SIG-M5 treated with dmso at 0.1 percent for 504 hours (cell line): Measurements from ENCODE around the gene CHAT.

ENCODE experiments used
- DNase-seq: peaks from one replicate; lab custom pipeline; 2025; ENCODE audit not compliant: unreplicated experiment; lab: John Stamatoyannopoulos, UW

CHAT gene

GRCh38 chr10:49613882-49614241 lies at the start of gene CHAT:
Gene CHAT, plus strand, starts transcription at chr10:49614037. Its CDS starts 153 bp downstream, at chr10:49614190.
- no peak for DNase-seq

GRCh38 chr10:49564461-49565009 lies 49.3 kb upstream of the CHAT start:
- DNase-seq, result no peak

- DNase-seq, result no peak
These were observed 46.0 kb upstream of the CHAT start for GRCh38 chr10:49567810-49568209.

- DNase-seq, result no peak
These were observed 45.6 kb upstream of the CHAT start for GRCh38 chr10:49568235-49568634.

- DNase-seq, result peak; percentile 8
These were observed 44.7 kb upstream of the CHAT start for GRCh38 chr10:49569031-49569631.

- DNase-seq, result no peak
These were observed 42.4 kb upstream of the CHAT start for GRCh38 chr10:49571388-49571787.

- no peak for DNase-seq
These were observed 41.2 kb upstream of the CHAT start for GRCh38 chr10:49572594-49573114.

GRCh38 chr10:49575489-49576072 lies 38.3 kb upstream of the CHAT start:
- no peak for DNase-seq

GRCh38 chr10:49577182-49577925 lies 36.5 kb upstream of the CHAT start:
- DNase-seq, result no peak

GRCh38 chr10:49578392-49578791 lies 35.4 kb upstream of the CHAT start:
- DNase-seq, result no peak

GRCh38 chr10:49579621-49580020 lies 34.2 kb upstream of the CHAT start:
- DNase-seq, result no peak

- no peak for DNase-seq
These were observed 28.4 kb upstream of the CHAT start for GRCh38 chr10:49585387-49585786.

- no peak for DNase-seq
These were observed 25.9 kb upstream of the CHAT start for GRCh38 chr10:49587981-49588380.

GRCh38 chr10:49592726-49593563 lies 20.9 kb upstream of the CHAT start:
- peak; percentile 48 for DNase-seq

GRCh38 chr10:49593564-49593875 lies 20.3 kb upstream of the CHAT start:
- no peak for DNase-seq

GRCh38 chr10:49593998-49594397 lies 19.8 kb upstream of the CHAT start:
- DNase-seq, result no peak

- peak; percentile 23 for DNase-seq
These were observed 19.2 kb upstream of the CHAT start for GRCh38 chr10:49594594-49594993.

GRCh38 chr10:49595003-49595712 lies 18.7 kb upstream of the CHAT start:
- DNase-seq, result no peak

- DNase-seq, result no peak
These were observed 17.9 kb upstream of the CHAT start for GRCh38 chr10:49595713-49596492.

GRCh38 chr10:49596493-49596809 lies 17.4 kb upstream of the CHAT start:
- no peak for DNase-seq
